Lung (tissue), 12 donors: ENCODE measurements around the gene SLC14A1. TPM values are rescaled to one million over a fixed set of nuclear protein-coding genes. Genes with fewer than 3 reads are reported as not detected.

Source experiments
- ATAC-seq: fragments of 200-7000 bp; cut with Tn5 transposase; one replicate; pipeline ENCODE4 v1.9.1; 2020; ENCODE audit warnings: moderate number of reproducible peaks; ENCODE audit not compliant: insufficient read depth, low FRiP score
- DNase-seq, 3 donors: peaks; one replicate each; pipeline ENCODE4 v3.0.0-alpha.2; 2013 to 2017
- H3K27ac ChIP-seq, 2 donors: one replicate each; pipeline ENCODE4 v1.5.1; 2013; ENCODE audit warnings: mild to moderate bottlenecking in 2 of 2, moderate library complexity in 2 of 2, control low read depth in 1 of 2, inconsistent platforms in 1 of 2, low read depth in 1 of 2, low read length in 1 of 2
- H3K27me3 ChIP-seq, 3 donors: one replicate each; pipeline ENCODE4 v1.5.1; 2013; ENCODE audit warnings: low read length in 2 of 3; ENCODE audit not compliant: control insufficient read depth in 3 of 3, insufficient read depth in 3 of 3
- H3K36me3 ChIP-seq, 4 donors: one replicate each; pipeline ENCODE4 v1.5.1; 2013; ENCODE audit warnings: low read length in 4 of 4, mild to moderate bottlenecking in 1 of 4, moderate library complexity in 1 of 4; ENCODE audit not compliant: control insufficient read depth in 4 of 4, insufficient read depth in 4 of 4
- H3K4me1 ChIP-seq, 5 donors: one replicate each; pipeline ENCODE4 v1.5.1; 2013; ENCODE audit warnings: low read length in 5 of 5, mild to moderate bottlenecking in 2 of 5, moderate library complexity in 1 of 5; ENCODE audit not compliant: control insufficient read depth in 5 of 5, insufficient read depth in 5 of 5
- H3K4me3 ChIP-seq: one replicate; pipeline ENCODE4 v1.5.1; 2013; ENCODE audit warnings: mild to moderate bottlenecking, control low read depth, moderate library complexity
- H3K9ac ChIP-seq, 2 donors: one replicate each; pipeline ENCODE4 v1.5.1; 2013; ENCODE audit warnings: low read length in 2 of 2, control low read depth in 1 of 2; ENCODE audit not compliant: insufficient read depth in 1 of 2
- H3K9me3 ChIP-seq, 4 donors: one replicate each; pipeline ENCODE4 v1.5.1; 2013; ENCODE audit warnings: low read length in 3 of 4, mild to moderate bottlenecking in 1 of 4, moderate library complexity in 1 of 4; ENCODE audit not compliant: control insufficient read depth in 4 of 4, insufficient read depth in 3 of 4
- WGBS, 2 donors: extraction: QIAGEN DNeasy Blood & Tissue Kit; methylation state at CpG; one replicate each; pipeline ENCODE4 v1.1.7; 2013; 5-methylcytosine and 5-hydroxymethylcytosine counted together
- polyA plus RNA-seq, 2 donors: library from polyadenylated mRNA; stranded (reverse); fragments of 200-250 nt; gene quantifications; one replicate each; pipeline ENCODE4 v1.2.1, GENCODE V29; 2013
- total RNA-seq, 2 donors: library from RNA; depleted of rRNA in 1 of 2; stranded (reverse); fragments of >200 nt in 1 of 2; gene quantifications; one replicate each; pipeline ENCODE4 v1.2.1, GENCODE V29; 2014 to 2021
- TF ChIP-seq, protein P1 (sequence below): IDR thresholded peaks from 2 replicates; pipeline ENCODE4 v1.5.1; 2012; ENCODE audit warnings: mild to moderate bottlenecking; ENCODE audit errors: control extremely low read depth, extremely low read depth
- donor health status: control.
- donor health status: control.
- donor health status: Bipolar disorder and iron deficiency.
- donor health status: healthy.
- donor health status: DM: yes; HTN: yes; CAD: no.

Gene SLC14A1
- total and polyA plus RNA-seq, 4 donors: 0.31 to 10.5 (median 1.0) TPM

DNA sequence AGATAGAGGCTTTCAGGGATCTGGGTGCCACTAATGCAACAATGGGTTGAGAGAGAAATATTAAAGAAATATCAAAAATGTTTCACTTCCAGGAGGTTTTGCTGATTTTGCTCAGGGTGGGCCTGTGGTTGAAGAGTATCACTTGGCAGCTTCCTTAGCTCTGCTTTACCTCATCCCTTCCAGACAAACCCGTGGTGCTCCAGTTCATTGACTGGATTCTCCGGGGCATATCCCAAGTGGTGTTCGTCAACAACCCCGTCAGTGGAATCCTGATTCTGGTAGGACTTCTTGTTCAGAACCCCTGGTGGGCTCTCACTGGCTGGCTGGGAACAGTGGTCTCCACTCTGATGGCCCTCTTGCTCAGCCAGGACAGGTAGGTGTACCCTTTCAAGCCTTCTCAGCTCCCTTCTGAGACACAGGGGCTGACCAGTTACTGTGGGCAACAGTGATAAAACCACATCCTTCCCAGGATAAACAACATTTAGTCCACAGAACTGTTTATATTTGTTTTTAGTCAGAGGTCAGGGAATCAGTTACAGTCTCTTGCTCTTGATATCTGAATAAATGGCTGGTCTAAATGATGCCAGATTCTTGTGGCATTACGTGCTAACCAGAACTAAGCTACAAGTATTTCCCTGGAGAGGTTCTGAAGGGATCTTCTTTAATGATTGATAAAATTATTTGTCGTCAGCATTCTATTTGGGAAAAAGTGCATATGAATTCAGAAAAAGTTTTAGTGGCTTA is 7.0 kb downstream of the SLC14A1 start:
- 64 to 69% methylated on average over 6 of the region's 6 CpGs for WGBS, 2 donors
- Histone ChIP-seq H3K9ac (no peak overlapping the region), H3K9me3 (no peaks in the 10 kb centered on the region), H3K27me3 (peaks cover 0 to 2% (median 0%) of the 10 kb centered on the region in 3 donors), H3K4me1 (no peaks in the 10 kb centered on the region), H3K36me3 (no peaks in the 10 kb centered on the region), H3K27ac (no peak overlapping the region), H3K4me3 (no peak overlapping the region)
- DNase-seq (no peak), ATAC-seq (no peak)
- TF ChIP-seq, protein P1, sequence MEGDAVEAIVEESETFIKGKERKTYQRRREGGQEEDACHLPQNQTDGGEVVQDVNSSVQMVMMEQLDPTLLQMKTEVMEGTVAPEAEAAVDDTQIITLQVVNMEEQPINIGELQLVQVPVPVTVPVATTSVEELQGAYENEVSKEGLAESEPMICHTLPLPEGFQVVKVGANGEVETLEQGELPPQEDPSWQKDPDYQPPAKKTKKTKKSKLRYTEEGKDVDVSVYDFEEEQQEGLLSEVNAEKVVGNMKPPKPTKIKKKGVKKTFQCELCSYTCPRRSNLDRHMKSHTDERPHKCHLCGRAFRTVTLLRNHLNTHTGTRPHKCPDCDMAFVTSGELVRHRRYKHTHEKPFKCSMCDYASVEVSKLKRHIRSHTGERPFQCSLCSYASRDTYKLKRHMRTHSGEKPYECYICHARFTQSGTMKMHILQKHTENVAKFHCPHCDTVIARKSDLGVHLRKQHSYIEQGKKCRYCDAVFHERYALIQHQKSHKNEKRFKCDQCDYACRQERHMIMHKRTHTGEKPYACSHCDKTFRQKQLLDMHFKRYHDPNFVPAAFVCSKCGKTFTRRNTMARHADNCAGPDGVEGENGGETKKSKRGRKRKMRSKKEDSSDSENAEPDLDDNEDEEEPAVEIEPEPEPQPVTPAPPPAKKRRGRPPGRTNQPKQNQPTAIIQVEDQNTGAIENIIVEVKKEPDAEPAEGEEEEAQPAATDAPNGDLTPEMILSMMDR: no peak

DNA sequence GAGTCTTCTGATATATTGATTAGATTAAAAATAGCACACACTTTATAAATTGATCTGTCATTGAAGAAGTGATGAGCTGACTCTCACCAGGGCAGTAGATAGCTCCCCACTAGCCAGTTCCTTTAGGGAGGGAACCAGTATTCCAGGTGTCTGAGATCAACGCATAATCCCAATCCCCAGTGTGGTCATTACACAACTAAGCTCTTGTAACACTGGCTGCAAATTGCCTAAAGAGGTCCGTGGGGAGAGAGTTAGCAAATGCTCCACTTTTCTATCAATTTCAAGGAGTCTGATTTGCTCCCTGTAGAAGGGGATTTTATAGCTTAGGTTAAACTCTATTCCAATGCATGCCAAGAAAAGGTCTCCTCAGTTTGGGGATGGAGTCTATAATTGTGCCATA is 7.7 kb downstream of the SLC14A1 start:
- H3K9me3 ChIP-seq: no peaks in the 10 kb centered on the region
- H3K4me3 ChIP-seq: no peak overlapping the region
- 66 to 78% methylated on average over 2 of the region's 2 CpGs for WGBS, 2 donors
- no peaks in the 10 kb centered on the region for H3K27me3 ChIP-seq
- H3K36me3 ChIP-seq: no peaks in the 10 kb centered on the region
- H3K4me1 ChIP-seq: peaks cover 0 to 2% (median 0%) of the 10 kb centered on the region in 5 donors
- ATAC-seq (no peak), DNase-seq (no peak)
- H3K9ac ChIP-seq: no peak overlapping the region
- TF ChIP-seq, protein P1: no peak
- H3K27ac ChIP-seq: no peak overlapping the region

DNA sequence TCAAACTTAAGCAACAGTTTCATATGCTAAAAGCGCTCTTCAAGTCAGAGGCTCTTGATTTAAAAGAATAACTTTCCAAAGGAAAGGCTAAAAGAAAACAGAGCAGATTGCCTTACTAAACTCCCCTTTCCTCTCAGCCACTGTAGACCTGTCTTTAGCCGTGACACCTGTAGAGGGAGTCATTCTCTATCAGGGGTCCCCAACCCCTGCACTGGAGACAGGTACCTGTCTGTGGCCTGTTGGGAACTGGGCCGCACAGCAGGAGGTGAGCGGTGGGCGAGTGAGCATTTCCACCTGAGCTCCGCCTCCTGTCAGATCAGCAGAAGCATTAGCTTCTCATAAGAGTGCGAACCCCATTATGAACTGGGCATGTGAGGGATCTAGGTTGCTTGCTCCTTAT is 9.6 kb downstream of the SLC14A1 start:
- TF ChIP-seq, protein P1: no peak
- no peak overlapping the region for H3K9ac ChIP-seq
- DNase-seq: no peak
- H3K4me3 ChIP-seq: no peak overlapping the region
- no peak overlapping the region for H3K27ac ChIP-seq
- 81 to 92% methylated on average over 7 of the region's 7 CpGs for WGBS, 2 donors
- no peaks in the 10 kb centered on the region for H3K27me3 ChIP-seq
- H3K4me1 ChIP-seq: peaks cover 0 to 2% (median 0%) of the 10 kb centered on the region in 5 donors
- no peaks in the 10 kb centered on the region for H3K9me3 ChIP-seq
- no peaks in the 10 kb centered on the region for H3K36me3 ChIP-seq
- no peak for ATAC-seq
